Measurements from ENCODE around the gene IGF1R. TPM values are rescaled to one million over a fixed set of nuclear protein-coding genes. Genes with fewer than 3 reads are reported as not detected.

The IGF1R gene
- total RNA-seq, 1 experiment from 2014 or later: 16.3 TPM

DNA sequence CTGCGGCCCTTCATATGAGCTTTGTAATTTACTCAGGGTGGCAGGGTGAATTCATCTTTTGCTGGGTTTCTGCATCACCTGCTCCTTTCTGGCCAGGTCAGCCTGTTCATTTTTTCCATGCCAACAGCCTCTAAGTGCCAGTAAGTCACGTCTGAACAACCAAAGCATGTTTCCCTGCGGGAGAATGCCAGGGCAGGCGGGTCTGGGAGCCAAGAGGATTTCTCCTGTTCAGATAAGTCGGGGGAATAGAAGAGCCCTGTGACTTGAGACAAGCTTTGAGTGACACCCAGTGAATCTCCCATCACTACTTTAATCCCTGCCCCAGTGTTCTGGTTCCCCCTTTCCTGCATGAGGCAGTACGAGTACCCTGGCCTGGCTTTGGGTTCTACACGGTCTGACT is 206.2 kb downstream of the IGF1R start:
- ATAC-seq (no peak), DNase-seq (ENCODE audit: low read depth, low spot score) (no peak)
- BruUV-seq (replicated peaks): no TSS peak
- ChIA-PET POLR2A (no interaction called here), RAD21 (ENCODE audit: low non-redundant PET in 1 of 2, low total read pairs in 2 of 2, uncharacterized antibody in 2 of 2, unreplicated experiment in 2 of 2) (interaction anchor here in 1 of 2 experiments (0.6 kb wide), 1 partner anchor 74 kb away, joined by 5 read pairs; no protein-coding TSS in a partner anchor), CTCF (interaction anchor here (0.7 kb wide), 1 partner anchor 496 kb away, joined by 3 read pairs; no protein-coding TSS in a partner anchor)
- Histone ChIP-seq H3K27ac (ENCODE audit: low read depth, low read length) (no peak overlapping the region), H3K27me3 (ENCODE audit: insufficient read depth, low read length) (no peaks in the 10 kb centered on the region), H3K9me3 (ENCODE audit: control insufficient read depth in 1 of 2, insufficient read depth in 1 of 2, low read depth in 1 of 2, low read length in 2 of 2) (no peaks in the 10 kb centered on the region), H3K36me3 (ENCODE audit: control insufficient read depth in 1 of 2, insufficient read depth in 2 of 2, low read length in 2 of 2) (no peaks in the 10 kb centered on the region), H3K79me2 (ENCODE audit: insufficient read depth, low read length) (no peaks in the 10 kb centered on the region), H3K9ac (ENCODE audit: low read length) (no peak overlapping the region), H3K4me3 (replicated peaks in 1 of 2; ENCODE audit: low read depth in 1 of 2, low read length in 2 of 2) (no peak overlapping the region), H2AFZ (ENCODE audit: low read depth, low read length, poor library complexity, severe bottlenecking) (no peak overlapping the region), H4K20me1 (ENCODE audit: insufficient read depth) (no peaks in the 10 kb centered on the region), H3K9me2 (ENCODE audit: insufficient read depth) (no peaks in the 10 kb centered on the region), H3K4me1 (ENCODE audit: control insufficient read depth in 1 of 2, insufficient read depth in 2 of 2, low read length in 2 of 2) (peaks cover 25 to 36% of the 10 kb centered on the region in 2 experiments), H3K4me2 (ENCODE audit: low read length) (no peak overlapping the region)
- TF ChIP-seq CBX3 (IDR thresholded peaks at IDR 0.05; ENCODE audit: low read depth): no peak
- TF ChIP-seq, protein P1, sequence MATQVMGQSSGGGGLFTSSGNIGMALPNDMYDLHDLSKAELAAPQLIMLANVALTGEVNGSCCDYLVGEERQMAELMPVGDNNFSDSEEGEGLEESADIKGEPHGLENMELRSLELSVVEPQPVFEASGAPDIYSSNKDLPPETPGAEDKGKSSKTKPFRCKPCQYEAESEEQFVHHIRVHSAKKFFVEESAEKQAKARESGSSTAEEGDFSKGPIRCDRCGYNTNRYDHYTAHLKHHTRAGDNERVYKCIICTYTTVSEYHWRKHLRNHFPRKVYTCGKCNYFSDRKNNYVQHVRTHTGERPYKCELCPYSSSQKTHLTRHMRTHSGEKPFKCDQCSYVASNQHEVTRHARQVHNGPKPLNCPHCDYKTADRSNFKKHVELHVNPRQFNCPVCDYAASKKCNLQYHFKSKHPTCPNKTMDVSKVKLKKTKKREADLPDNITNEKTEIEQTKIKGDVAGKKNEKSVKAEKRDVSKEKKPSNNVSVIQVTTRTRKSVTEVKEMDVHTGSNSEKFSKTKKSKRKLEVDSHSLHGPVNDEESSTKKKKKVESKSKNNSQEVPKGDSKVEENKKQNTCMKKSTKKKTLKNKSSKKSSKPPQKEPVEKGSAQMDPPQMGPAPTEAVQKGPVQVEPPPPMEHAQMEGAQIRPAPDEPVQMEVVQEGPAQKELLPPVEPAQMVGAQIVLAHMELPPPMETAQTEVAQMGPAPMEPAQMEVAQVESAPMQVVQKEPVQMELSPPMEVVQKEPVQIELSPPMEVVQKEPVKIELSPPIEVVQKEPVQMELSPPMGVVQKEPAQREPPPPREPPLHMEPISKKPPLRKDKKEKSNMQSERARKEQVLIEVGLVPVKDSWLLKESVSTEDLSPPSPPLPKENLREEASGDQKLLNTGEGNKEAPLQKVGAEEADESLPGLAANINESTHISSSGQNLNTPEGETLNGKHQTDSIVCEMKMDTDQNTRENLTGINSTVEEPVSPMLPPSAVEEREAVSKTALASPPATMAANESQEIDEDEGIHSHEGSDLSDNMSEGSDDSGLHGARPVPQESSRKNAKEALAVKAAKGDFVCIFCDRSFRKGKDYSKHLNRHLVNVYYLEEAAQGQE (IDR thresholded peaks at IDR 0.05; ENCODE audit: low read depth): no peak
- TF ChIP-seq SIN3A (IDR thresholded peaks at IDR 0.05; ENCODE audit: low read depth): no peak
- TF ChIP-seq, protein P2, sequence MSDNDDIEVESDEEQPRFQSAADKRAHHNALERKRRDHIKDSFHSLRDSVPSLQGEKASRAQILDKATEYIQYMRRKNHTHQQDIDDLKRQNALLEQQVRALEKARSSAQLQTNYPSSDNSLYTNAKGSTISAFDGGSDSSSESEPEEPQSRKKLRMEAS (IDR thresholded peaks at IDR 0.05): no peak
- no peak for TF ChIP-seq POLR2AphosphoS5 (IDR thresholded peaks at IDR 0.05; ENCODE audit: low read depth, low read length)
- TF ChIP-seq, protein P3, sequence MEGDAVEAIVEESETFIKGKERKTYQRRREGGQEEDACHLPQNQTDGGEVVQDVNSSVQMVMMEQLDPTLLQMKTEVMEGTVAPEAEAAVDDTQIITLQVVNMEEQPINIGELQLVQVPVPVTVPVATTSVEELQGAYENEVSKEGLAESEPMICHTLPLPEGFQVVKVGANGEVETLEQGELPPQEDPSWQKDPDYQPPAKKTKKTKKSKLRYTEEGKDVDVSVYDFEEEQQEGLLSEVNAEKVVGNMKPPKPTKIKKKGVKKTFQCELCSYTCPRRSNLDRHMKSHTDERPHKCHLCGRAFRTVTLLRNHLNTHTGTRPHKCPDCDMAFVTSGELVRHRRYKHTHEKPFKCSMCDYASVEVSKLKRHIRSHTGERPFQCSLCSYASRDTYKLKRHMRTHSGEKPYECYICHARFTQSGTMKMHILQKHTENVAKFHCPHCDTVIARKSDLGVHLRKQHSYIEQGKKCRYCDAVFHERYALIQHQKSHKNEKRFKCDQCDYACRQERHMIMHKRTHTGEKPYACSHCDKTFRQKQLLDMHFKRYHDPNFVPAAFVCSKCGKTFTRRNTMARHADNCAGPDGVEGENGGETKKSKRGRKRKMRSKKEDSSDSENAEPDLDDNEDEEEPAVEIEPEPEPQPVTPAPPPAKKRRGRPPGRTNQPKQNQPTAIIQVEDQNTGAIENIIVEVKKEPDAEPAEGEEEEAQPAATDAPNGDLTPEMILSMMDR (IDR thresholded peaks at IDR 0.05 in 2 of 3, conservative IDR thresholded peaks at IDR 0.05 in 1 of 3; ENCODE audit: borderline replicate concordance in 1 of 3, insufficient read depth in 1 of 3, low read depth in 2 of 3, low read length in 2 of 3): no peak
- TF ChIP-seq EZH2 (IDR thresholded peaks at IDR 0.05): no peak
- TF ChIP-seq YY1 (IDR thresholded peaks at IDR 0.05; ENCODE audit: extremely low read depth, insufficient replicate concordance, low read depth, low read length): no peak
- no peak for TF ChIP-seq FOSL1 (IDR thresholded peaks at IDR 0.05; ENCODE audit: low read depth)
- TF ChIP-seq SP1 (IDR thresholded peaks at IDR 0.05; ENCODE audit: low read depth): no peak
- TF ChIP-seq, protein P4, sequence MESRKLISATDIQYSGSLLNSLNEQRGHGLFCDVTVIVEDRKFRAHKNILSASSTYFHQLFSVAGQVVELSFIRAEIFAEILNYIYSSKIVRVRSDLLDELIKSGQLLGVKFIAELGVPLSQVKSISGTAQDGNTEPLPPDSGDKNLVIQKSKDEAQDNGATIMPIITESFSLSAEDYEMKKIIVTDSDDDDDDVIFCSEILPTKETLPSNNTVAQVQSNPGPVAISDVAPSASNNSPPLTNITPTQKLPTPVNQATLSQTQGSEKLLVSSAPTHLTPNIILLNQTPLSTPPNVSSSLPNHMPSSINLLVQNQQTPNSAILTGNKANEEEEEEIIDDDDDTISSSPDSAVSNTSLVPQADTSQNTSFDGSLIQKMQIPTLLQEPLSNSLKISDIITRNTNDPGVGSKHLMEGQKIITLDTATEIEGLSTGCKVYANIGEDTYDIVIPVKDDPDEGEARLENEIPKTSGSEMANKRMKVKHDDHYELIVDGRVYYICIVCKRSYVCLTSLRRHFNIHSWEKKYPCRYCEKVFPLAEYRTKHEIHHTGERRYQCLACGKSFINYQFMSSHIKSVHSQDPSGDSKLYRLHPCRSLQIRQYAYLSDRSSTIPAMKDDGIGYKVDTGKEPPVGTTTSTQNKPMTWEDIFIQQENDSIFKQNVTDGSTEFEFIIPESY (IDR thresholded peaks at IDR 0.05; ENCODE audit: extremely low read depth, insufficient replicate concordance, low read length): no peak
- no peak for TF ChIP-seq ELF1 (IDR thresholded peaks at IDR 0.05; ENCODE audit: borderline replicate concordance, low read depth)
- no peak for TF ChIP-seq EGR1 (IDR thresholded peaks at IDR 0.05; ENCODE audit: low read depth)
- no peak for TF ChIP-seq CEBPB (IDR thresholded peaks at IDR 0.05; ENCODE audit: low read depth)
- TF ChIP-seq ZNF274 (IDR thresholded peaks at IDR 0.05; ENCODE audit: low read depth, low read length): no peak
- TF ChIP-seq JUND (IDR thresholded peaks at IDR 0.05): no peak
- intact Hi-C loops (cut with micrococcal nuclease): no loop called here
